Measurements from ENCODE around the gene S100A16.

DNA sequence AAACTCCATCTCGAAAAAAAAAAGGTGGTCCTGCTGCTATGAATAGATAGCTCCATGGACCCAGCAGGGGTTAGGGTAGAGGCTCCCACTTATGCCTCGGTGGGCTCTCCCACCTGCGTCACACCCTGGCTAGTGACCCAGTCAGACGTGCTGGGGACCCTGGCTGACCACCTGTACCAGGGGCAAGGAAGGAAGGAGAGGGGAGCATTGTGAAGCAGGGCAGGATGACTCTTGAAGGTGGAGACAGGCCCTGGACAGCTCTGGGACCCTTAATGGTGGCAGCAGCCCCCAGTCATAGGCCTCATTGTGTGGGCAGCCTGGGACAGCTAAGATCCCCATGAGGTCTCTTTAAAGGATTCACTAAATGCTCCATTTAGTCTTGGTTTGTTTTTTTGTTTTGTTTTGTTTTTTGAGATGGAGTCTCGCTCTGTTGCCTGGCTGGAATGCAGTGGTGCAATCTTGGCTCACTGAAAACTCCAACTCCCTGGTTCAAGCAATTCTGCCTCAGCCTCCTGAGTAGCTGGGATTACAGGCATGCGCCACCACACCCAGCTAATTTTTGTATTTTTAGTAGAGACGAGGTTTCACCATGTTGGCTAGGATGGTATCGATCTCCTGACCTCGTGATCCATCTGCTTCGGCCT, 35.2 kb upstream of the S100A16 start:
- TF ChIP-seq POLR2AphosphoS5 (IDR thresholded peaks at IDR 0.05; ENCODE audit: insufficient read depth in 1 of 2, low read depth in 1 of 2) (no peak), POLR2A (IDR thresholded peaks at IDR 0.05) (no peak)
